Islet of Langerhans (tissue), 1 donor: ENCODE results near the gene FGF2.

ENCODE experiments used
- FAIRE-seq: peaks from one replicate; lab custom pipeline; 2011; peaks lifted over from hg19 to GRCh38; lab: Jason Lieb, UNC

FGF2 gene

DNA sequence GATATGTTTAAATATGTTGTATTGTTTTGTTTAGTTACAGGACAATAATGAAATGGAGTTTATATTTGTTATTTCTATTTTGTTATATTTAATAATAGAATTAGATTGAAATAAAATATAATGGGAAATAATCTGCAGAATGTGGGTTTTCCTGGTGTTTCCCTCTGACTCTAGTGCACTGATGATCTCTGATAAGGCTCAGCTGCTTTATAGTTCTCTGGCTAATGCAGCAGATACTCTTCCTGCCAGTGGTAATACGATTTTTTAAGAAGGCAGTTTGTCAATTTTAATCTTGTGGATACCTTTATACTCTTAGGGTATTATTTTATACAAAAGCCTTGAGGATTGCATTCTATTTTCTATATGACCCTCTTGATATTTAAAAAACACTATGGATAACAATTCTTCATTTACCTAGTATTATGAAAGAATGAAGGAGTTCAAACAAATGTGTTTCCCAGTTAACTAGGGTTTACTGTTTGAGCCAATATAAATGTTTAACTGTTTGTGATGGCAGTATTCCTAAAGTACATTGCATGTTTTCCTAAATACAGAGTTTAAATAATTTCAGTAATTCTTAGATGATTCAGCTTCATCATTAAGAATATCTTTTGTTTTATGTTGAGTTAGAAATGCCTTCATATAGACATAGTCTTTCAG is 68.8 kb downstream of the FGF2 start:
- FAIRE-seq, result peak; percentile 78

DNA sequence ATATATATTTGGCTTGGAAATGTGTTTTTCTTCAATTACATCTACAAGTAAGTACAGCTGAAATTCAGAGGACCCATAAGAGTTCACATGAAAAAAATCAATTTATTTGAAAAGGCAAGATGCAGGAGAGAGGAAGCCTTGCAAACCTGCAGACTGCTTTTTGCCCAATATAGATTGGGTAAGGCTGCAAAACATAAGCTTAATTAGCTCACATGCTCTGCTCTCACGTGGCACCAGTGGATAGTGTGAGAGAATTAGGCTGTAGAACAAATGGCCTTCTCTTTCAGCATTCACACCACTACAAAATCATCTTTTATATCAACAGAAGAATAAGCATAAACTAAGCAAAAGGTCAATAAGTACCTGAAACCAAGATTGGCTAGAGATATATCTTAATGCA is 69.6 kb downstream of the FGF2 start:
- no peak for FAIRE-seq

DNA sequence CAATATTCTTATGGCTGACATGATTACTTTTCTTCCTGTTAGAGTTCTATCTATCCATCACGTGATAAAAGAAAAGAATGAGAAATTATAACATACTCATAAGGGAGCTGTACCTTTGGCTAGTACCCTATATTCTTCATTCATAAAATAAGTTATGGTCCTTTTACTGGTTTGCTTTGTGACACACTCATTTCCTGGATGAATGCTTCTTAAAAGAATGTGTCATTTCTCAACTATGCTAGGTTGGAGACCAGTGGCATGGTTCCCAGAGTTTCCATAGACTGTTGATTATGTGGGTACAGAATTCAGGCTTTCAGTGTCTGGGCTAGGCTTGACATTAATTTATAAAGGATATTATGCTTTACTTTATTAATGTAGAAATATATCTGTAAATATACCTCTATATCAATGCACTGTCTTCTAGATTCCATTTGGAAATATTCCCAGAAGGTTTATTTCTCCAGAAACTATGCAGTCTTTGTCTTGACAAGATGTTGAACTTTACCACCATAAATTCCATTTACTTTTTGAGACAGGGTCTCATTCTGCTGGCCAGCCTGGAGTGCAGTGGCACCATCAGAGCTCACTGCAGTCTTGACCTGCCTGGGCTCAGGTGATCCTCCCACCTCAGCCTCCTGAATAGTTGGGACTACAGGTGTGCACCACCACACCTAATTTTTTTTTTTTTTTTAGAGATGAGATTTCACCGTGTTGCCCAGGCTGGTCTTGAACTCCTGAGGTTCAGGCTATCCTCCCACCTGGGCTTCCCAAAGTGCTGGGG is 71.9 kb downstream of the FGF2 start:
- peak; percentile 24 for FAIRE-seq

DNA sequence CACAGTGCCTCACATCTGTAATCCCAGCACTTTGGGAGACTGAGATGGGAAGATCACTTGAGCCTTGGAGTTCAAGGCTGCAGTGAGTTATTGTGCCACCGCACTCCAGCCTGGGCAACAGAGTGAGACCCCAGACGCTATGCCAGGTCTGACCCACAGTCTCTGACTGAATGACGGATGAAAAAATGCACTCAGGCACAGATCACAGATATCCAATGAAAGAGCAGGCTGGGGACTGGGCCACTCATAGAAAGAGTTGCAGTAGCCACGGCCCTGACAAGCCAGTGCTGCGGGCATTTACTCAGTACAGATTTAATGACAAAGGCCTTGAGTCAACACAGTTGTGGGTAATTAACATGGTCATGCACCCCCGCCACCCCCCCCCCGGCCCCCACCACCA is 73.1 kb downstream of the FGF2 start:
- FAIRE-seq, result no peak

DNA sequence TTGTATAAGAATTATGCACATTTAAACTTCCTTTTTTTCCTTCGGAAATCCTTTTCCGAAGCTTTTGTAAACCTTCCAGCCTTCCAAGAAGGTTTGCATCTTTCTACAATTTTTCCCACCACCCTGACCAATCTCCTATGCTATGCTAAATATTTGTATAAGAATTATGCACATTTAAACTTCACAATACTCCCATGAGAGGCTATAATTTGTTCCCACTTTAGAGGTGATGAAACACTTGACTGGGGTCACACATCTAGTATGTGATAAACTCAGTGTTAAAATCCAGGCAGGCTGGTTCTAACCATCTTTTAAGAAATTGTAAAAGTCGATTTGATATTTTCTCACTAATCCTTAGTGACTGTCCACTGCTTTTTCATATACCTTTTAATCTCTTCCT is 73.7 kb downstream of the FGF2 start:
- FAIRE-seq, result no peak

DNA sequence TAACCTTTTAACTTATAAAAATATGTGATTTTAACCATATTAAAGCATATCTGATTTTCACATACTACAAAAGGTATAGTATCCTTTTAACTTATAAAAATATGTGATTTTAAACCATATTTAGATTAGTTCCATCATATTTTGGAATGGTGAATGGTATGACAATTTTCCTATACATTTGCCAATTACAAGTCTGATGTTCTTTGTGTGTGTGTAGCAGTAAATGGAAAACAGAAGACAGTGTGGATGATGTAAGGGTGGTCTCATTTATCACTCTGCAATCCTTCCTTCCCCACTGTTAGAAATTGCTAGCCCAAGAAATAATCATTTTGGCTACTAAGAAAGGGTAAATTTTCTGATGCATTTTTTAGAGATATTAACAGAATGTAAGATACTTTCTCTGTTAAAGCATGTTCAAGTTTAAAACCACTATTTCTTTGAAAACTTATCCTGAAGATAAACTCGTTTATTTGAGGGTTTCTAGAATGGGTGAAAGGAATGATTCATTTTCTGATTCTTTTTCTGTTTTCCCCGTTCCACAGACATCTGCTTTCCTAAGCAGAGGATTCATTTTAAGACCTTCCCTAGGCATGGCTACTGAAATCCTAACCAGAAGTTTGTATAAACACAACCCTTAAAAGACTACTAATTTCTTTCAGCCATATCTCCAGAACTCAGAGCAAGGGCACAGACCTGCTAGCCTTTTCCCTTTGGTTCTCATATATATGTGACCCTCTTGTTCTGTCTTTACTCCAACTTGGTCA is 74.8 kb downstream of the FGF2 start:
- FAIRE-seq, result no peak

DNA sequence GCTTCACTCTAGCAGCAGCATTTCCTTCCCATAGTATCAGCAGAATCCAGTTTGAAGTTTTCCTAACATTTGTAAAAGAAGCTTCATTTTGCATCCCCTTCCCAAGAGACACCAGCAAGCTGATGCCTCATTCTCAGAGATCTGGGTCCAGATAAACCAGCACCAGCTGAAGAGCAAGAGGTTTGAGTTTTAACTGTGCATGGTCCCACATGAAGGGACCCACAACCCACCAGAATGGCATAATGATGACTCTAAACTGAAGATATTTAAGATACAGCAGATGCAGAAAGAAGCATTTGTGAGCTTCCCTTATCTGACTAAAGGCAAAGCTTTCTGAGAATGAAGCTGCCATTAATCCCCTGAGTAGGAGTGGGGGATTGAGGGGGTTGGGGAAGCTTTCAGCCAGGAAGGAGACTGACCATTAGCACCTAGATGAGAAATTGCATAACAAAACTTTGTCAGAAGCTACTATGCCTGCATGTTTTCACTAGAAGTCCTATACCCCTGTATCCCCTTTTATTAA is 77.2 kb downstream of the FGF2 start:
- FAIRE-seq, result no peak

DNA sequence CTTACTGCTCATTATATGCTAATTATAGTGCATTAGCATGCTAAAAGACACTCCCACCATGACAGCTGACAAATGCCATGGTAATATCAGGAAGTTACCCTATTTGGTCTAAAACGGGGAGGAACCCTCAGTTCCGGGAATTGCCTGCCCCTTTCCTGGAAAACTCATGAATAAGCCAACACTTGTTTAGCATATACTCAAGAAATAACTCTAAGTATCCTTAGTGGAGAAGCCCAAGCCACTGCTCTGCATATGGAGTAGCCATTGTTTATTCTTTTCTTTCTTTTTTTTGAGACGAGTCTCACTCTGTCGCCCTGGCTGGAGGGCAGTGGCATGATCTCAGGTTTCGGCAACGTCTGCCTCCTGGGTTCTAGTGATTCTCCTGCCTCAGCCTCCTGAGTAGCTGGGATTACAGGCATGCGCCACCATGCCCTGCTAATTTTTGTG is 80.3 kb downstream of the FGF2 start:
- FAIRE-seq, result no peak

DNA sequence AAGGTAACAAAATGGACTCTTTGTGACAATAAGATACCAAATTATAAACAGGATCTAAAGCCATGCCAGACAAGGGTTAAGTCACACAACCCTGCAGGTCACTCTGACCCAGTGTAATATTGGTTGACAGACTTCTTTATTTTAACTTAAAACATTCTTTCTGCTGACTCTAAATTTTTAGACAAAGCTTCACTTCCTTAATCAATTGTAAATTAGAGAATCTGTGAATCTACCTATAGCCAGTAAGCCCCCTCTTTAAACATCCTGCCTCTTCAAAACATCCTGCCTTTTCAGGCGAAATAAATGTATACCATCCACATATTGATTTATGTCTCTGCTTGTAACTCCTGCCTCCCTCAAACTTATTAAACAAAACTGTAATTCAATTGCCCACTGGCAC is 81.6 kb downstream of the FGF2 start:
- FAIRE-seq, result no peak

DNA sequence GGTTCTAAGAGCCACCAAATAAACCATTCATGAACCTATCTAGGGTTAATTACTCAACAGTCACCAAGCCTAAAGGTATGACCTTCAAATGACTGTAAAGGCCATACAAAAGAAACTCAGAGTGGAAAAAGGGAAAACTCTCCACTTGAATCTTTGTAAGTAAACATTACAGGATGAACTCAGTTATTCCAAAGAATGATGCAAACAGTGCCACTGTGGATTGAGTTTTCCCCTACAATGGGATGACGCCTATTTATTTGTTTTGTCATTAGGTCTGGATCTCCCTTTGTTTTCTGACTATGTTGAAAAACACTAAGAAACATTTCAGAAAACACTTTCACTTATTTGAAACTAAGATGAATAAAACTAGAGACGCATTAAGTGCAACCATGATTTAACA is 83.1 kb downstream of the FGF2 start:
- FAIRE-seq, result no peak

DNA sequence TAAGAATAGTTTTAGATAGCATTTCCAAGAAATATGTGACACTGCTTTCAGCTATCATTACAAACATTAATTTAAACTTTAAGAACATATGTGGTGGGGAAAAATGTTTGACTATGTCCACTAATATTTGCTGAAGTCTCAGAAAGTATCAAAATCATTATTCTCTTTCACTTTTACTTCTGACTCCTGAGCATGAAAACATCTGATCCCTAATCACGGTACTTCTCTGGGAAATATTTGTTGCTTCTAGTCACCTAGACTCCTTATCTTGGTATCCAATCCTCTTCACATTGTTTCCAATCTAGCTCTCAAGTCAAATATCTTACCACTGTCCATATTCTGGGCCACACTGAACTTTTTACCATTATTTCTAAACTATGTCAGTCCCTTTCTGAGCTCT is 85.0 kb downstream of the FGF2 start:
- no peak for FAIRE-seq

DNA sequence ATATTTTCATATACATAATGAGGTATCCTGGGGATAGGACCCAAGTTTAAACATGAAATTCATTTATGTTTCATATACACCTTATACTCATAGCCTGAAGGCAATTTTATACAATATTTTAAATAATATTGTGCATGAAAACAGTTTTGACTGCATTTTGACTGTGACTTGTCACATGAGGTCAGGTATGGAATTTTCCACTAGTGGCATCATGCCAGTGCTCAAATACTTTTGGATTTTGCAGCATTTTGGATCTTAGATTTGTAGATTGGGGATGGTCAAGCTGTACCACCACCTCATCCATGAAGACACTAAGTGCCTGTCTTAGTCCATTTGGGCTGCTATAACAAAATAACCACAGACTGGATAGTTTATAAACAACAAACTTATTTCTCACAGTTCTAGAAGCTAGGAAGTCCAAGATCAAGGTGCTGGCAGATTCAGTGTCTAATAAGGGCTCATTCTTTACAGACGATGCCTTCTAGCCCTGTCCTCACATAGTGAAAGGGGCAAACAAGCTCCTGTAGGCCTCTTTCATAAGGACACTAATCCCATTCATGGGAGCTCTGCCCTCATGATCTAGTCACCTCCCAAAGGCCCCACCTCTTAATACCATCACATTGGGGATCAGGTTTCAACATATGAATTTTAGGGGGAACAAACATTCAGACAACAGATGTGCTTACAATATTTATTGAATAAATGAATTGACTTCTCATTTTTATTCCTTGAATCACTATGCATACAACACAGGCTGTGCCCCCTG is 86.4 kb downstream of the FGF2 start:
- FAIRE-seq, result no peak

DNA sequence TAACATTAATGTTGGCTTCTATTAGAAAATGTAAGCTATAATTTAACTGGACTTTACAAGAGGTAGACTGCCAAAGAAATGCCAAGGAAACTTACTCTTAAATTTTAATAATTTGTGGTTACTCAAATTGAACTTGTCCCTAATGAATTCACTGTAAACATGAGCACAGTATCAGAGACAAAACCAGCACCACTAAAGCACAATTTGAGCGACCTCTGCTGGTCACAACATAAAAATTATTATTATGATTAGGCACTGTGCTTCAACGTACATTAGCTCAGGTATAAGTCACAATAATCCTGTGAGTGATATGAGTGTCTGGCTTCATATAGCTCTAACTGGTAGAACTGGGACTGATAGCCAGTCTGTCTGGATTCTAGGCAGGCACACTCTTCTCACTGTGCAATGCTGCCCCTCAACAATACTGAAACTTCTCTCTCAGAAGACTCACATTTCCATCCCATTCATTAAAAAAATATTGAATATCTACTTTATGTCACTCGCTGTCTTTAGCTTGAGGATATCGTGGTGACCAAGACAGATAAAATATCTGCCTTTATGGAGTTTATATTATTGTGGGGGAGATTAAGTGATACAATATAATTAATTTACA is 87.8 kb downstream of the FGF2 start:
- FAIRE-seq, result no peak

DNA sequence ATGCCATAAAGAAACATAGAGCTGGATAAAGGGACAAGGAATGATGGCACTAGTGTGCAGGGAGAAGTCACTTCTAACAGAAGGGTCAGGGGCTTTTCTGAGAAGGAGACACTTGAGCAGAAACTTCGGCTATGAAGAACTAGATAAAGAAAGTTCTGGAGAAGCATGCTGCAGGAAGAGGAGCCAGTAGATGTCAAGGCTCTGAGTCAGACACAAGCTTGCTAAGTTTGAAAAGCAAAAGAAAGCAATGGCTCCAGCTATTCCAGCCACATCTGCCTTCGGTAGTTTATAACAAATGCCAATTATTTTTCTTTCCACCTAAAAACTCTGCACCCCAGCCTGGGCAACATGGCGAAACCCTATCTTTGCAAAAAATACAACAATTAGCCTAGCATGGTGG is 88.3 kb downstream of the FGF2 start:
- FAIRE-seq, result no peak

DNA sequence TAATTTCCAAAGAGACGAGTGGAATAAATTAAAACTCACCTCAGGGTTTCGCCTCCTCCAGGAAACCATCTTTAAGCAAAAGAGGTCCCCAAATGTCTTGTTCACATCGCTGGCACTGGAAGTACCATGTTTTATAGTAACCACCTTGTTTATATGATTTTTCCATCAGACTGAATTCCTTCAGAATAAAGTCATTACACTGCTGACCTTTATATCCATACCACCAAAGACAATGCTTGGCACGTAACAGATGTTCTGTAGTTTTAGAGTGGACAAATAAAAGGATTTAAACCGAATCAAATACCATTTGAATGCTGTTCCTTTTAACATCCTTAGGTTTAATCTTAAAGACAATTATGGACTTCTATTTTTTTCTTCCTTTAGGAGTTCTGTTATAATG is 91.1 kb downstream of the FGF2 start:
- no peak for FAIRE-seq

DNA sequence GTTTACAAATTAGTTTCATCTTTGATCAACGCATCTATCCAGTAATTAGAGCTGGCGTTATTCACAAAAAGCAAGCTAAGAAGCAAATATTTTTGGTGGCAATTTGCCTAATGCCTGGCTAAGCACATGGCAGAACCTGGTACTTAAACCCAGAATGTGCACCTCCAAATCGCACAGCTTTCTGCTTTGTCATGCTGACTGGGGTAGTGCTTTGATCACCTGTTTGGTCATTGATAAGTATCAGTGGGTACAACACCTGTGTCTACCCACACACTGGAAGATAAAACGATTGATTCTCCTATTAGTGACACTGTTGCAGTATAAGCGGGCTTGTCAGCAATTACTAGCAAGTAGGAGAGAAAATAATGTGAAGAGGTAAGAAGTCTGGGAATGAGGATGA is 93.8 kb downstream of the FGF2 start:
- FAIRE-seq, result no peak

DNA sequence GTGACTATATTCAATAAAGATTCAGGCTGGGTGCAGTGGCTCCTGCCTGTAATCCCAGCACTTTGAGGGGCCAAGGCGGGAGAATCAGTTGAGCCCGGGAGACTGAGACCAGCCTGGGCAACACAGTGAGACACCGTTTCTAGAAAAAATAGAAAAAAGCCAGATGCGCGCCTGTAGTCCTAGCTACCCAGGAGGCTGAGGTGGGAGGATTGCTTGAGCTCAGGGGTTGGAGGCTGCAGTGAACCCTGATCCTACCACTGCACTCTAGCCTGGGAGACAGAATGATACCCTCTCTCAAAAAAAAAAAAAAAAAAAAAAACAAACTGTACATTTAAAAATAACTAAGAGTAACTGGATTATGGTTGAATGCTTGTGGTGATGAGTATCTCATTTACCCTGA is 94.7 kb downstream of the FGF2 start:
- no peak for FAIRE-seq

DNA sequence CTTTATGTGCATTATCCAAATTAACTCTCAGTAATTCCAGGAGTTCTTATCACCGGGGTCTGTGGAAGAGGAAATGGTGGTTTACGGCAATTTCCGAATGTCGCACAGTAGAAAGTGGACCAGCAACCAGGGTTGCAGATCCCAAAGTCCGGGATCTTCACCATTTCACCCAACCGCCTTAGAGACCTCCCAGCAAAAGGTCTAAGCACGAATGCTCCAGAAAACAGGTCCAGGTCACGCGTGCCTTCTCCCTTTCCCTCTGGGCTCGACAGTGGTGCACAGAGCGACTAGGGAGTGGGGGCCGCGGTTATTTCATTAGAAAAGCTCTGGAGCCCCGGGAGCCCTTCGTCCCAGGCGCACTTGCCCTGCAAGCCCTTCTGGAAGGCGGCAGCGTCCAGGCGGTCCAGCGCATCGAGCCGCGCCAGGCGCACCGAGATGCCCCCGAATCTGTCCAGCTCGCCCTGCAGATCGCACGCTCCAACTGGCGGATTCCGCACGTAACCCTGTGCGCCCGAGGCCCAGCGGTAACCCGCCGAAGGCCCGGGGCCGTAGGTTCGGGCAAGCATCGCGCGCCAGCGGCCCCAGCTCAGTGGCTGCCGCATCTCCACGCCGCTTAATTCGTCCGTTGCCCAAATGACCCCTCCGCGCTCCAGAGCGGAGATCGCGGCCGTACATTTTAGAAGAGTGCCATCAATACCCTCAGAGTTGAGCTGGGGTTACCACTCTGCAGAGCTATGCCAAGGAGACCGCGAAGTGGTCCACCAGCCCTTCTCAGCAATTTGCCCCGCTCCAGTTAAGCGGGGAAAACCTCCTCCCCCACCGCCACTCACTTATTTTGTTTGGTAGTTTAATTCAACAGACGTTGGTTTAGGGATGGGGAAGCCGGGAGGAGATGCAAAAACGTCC is 95.6 kb downstream of the FGF2 start, which contains the start of gene NUDT6:
TSS of gene NUDT6 (minus strand) at position 627 of the 906 bp plus-strand sequence. CDS start at position 602, 25 bp downstream.
- no peak for FAIRE-seq

DNA sequence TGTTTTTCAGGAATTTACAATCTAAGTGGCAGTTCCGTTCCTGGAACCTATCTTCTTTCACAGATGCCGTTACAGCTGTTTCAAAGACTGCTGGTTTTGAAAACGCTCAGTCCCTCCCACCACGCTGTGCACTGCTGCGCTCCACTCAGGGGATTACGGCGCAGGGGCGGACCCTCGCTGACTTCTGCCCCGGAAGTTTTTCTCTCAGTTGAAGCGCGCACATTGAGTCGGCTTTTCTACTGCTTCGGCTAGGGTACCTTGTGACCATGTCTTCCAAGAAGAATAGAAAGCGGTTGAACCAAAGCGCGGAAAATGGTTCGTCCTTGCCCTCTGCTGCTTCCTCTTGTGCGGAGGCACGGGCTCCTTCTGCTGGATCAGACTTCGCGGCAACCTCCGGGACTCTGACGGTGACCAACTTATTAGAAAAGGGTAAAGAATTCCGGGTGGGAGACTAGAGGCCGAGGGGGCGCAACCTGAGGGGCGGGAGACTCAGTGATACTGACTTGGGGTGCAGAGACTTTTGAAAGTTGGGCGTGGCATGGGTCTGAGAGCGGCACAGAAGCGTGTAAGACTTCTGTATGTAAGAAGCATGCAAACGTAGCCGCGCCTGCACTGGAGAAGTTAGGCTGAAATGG is 96.4 kb downstream of the FGF2 start:
- no peak for FAIRE-seq

DNA sequence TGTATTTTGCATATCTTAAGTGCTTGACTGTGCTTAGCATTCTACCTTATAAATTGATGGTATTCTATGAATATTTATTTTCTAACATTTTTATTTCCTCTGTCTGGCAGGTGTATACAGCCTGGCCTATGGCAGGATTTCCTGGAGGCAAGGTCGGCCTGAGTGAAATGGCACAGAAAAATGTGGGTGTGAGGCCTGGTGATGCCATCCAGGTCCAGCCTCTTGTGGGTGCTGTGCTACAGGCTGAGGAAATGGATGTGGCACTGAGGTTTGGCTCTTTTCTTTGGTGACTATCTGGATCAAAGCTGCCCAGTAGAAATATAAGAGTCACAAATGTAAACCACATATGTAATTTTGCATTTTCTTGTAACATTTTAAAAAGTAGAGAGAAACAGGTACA is 102.3 kb downstream of the FGF2 start:
- no peak for FAIRE-seq
